Endothelial cell of umbilical vein (primary cell): Measurements from ENCODE around the gene MS4A15. TPM values are rescaled to one million over a fixed set of nuclear protein-coding genes. Genes with fewer than 3 reads are reported as not detected.

Experiments
- BruUV-seq: library from RNA; stranded (reverse); fragments of 400-500 nt; replicated peaks from 2 replicates; lab custom pipeline; 2021; lab: Mats Ljungman, UMichigan
- CTCF ChIA-PET: fragments of 300-600, 350-600 bp; sonication (Branson Sonifier 250); formaldehyde crosslinking; loops from one replicate; lab custom pipeline; 2021; ENCODE audit warnings: antibody characterized with exemption, inconsistent platforms; lab: Charles Lee
- POLR2A ChIA-PET: fragments of 300-600, 350-600 bp; sonication (Branson Sonifier 250); formaldehyde crosslinking; loops from one replicate; lab custom pipeline; 2021; ENCODE audit warnings: antibody characterized with exemption, inconsistent platforms; lab: Charles Lee
- DNase-seq: peaks from one replicate; pipeline ENCODE4 v3.0.0-alpha.2; 2011; ENCODE audit warnings: low read depth, low spot score
- FAIRE-seq: peaks from 2 replicates; lab custom pipeline; 2011; peaks lifted over from hg19 to GRCh38; lab: Jason Lieb, UNC
- H2AFZ ChIP-seq: 2 replicates; pipeline ENCODE4 v1.6.0; 2012; ENCODE audit warnings: low read depth, low read length, control low read depth, inconsistent platforms
- H3K27ac ChIP-seq: 2 replicates; pipeline ENCODE4 v1.5.1; 2011; ENCODE audit warnings: low read depth, mild to moderate bottlenecking, control low read depth, low read length, moderate library complexity; ENCODE audit not compliant: insufficient read depth
- H3K27me3 ChIP-seq, 2 experiments: 2 replicates each; pipeline versions ENCODE4 v1.6.0 to v1.6.1; 2011; ENCODE audit warnings: low read length in 2 of 2, mixed read lengths in 1 of 2; ENCODE audit not compliant: control insufficient read depth in 2 of 2, insufficient read depth in 2 of 2
- H3K36me3 ChIP-seq, 2 experiments: 2 replicates in 1 of 2; 3 replicates in 1 of 2; pipeline ENCODE4 v1.5.1; 2011; ENCODE audit warnings: low read length in 2 of 2, mild to moderate bottlenecking in 1 of 2, moderate library complexity in 1 of 2; ENCODE audit not compliant: control insufficient read depth in 2 of 2, insufficient read depth in 2 of 2; ENCODE audit errors: extremely low read depth in 1 of 2
- H3K4me1 ChIP-seq: 3 replicates; pipeline ENCODE4 v1.5.1; 2011; ENCODE audit warnings: mild to moderate bottlenecking, low read length; ENCODE audit not compliant: control insufficient read depth, insufficient read depth; ENCODE audit errors: extremely low read depth
- H3K4me2 ChIP-seq: 2 replicates; pipeline ENCODE4 v1.6.1; 2011; ENCODE audit warnings: low read length, control low read depth, mixed read lengths; ENCODE audit not compliant: insufficient read depth
- H3K4me3 ChIP-seq, 3 experiments: fragments of 200-600 bp in 1 of 3; sonication (generic), shearing (Covaris generic) in 1 of 3; replicated peaks in 1 of 3; 2 replicates each; pipeline ENCODE4 v1.5.1; 2011 to 2016; ENCODE audit warnings: control low read depth in 3 of 3, low read length in 3 of 3, mild to moderate bottlenecking in 2 of 3, inconsistent platforms in 1 of 3, low read depth in 1 of 3, moderate library complexity in 1 of 3; ENCODE audit not compliant: insufficient read depth in 1 of 3
- H3K79me2 ChIP-seq: 2 replicates; pipeline ENCODE4 v1.6.0; 2012; ENCODE audit warnings: low read length, inconsistent platforms; ENCODE audit not compliant: control insufficient read depth, insufficient read depth
- H3K9ac ChIP-seq: replicated peaks from 2 replicates; pipeline ENCODE3; 2011; ENCODE audit warnings: low read length, control low read depth; ENCODE audit not compliant: insufficient read depth; ENCODE audit errors: extremely low read depth
- H3K9me1 ChIP-seq: replicated peaks from 3 replicates; pipeline ENCODE4 v1.6.0; 2011; ENCODE audit warnings: mild to moderate bottlenecking, low read length; ENCODE audit not compliant: control insufficient read depth, insufficient read depth; ENCODE audit errors: extremely low read depth
- H3K9me3 ChIP-seq: replicated peaks from 2 replicates; pipeline ENCODE4 v1.5.1; 2012; ENCODE audit warnings: low read length, inconsistent platforms; ENCODE audit not compliant: control insufficient read depth, insufficient read depth
- H4K20me1 ChIP-seq: replicated peaks from 2 replicates; pipeline ENCODE3; 2011; ENCODE audit warnings: mild to moderate bottlenecking, low read length; ENCODE audit not compliant: control insufficient read depth, insufficient read depth; ENCODE audit errors: extremely low read depth
- CTCF ChIP-seq, 2 donors: IDR thresholded peaks; 1 replicate in 1 of 2; 2 replicates in 1 of 2; pipeline ENCODE4 v1.5.1; 2011; ENCODE audit warnings: low read length in 2 of 2, mild to moderate bottlenecking in 2 of 2, moderate library complexity in 2 of 2, control low read depth in 1 of 2, inconsistent platforms in 1 of 2, low read depth in 1 of 2; ENCODE audit not compliant: insufficient read depth in 1 of 2; ENCODE audit errors: extremely low read depth in 1 of 2
- EZH2 ChIP-seq: IDR thresholded peaks from 2 replicates; pipeline ENCODE4 v1.6.1; 2012; ENCODE audit warnings: borderline replicate concordance, low read depth, mild to moderate bottlenecking, moderate library complexity, low read length, inconsistent platforms; ENCODE audit not compliant: severe bottlenecking
- FOS ChIP-seq: IDR thresholded peaks from 2 replicates; pipeline ENCODE4 v1.6.1; 2011; ENCODE audit warnings: mild to moderate bottlenecking, low read length, moderate library complexity, borderline replicate concordance; ENCODE audit not compliant: insufficient read depth
- GATA2 ChIP-seq: IDR thresholded peaks from 2 replicates; pipeline ENCODE4 v1.7.0; 2011; ENCODE audit warnings: low read depth, mild to moderate bottlenecking, moderate library complexity, mixed read lengths, low read length; ENCODE audit not compliant: insufficient read length, insufficient read depth
- JUN ChIP-seq: IDR thresholded peaks from 2 replicates; pipeline ENCODE4 v1.6.1; 2011; ENCODE audit warnings: borderline replicate concordance, low read depth; ENCODE audit not compliant: insufficient read length, insufficient read depth
- MAX ChIP-seq: IDR thresholded peaks from 2 replicates; pipeline ENCODE4 v1.6.1; 2011; ENCODE audit not compliant: insufficient read depth, insufficient read length
- MYC ChIP-seq: IDR thresholded peaks from one replicate; pipeline ENCODE4 v1.6.1; 2011; ENCODE audit warnings: mild to moderate bottlenecking, low read depth, low read length
- POLR2A ChIP-seq: IDR thresholded peaks from 2 replicates; pipeline ENCODE4 v1.6.1; 2012; ENCODE audit warnings: low read depth, mild to moderate bottlenecking, control low read depth, low read length
- POLR2AphosphoS5 ChIP-seq: IDR thresholded peaks from 2 replicates; pipeline ENCODE4 v1.6.1; 2012; ENCODE audit warnings: low read depth, mild to moderate bottlenecking, control low read depth, low read length, moderate library complexity; ENCODE audit not compliant: insufficient read depth
- dilution Hi-C: fragments of 300-500 bp; cut with MboI; formaldehyde crosslinking; loops from one replicate; pipeline ENCODE4 v1.15.0; 2019; ENCODE audit warnings: low sequenced_read_pairs; ENCODE audit not compliant: extremely low pct_ligation_motif_present
- intact Hi-C: fragments of 100-400 bp; cut with micrococcal nuclease; formaldehyde crosslinking; loops from one replicate; pipeline ENCODE4 v1.10.0; 2022
- polyA plus RNA-seq, 4 experiments: library from polyadenylated mRNA; depleted of rRNA in 3 of 4; stranded (reverse) in 3 of 4; unstranded in 1 of 4; fragments of >200 nt; gene quantifications; 2 replicates each; pipeline versions ENCODE4 v1.2.1 to v1.2.3, GENCODE V29; 2011 to 2012; ENCODE audit warnings: missing spikeins in 1 of 4
- total RNA-seq: library from RNA; stranded (reverse); gene quantifications from 2 replicates; pipeline ENCODE4 v1.2.3, GENCODE V29; 2021

Gene MS4A15
- total and polyA plus RNA-seq, 2 donors (not counting 3 experiments of a cell fraction or from before 2014, with no cell fraction given), result not detected

GRCh38 chr11:60771146-60771545 lies 14.5 kb downstream of the MS4A15 start:
- Histone ChIP-seq H3K9me1 (no peaks in the 10 kb centered on the region), H3K9ac (no peak overlapping the region), H3K4me1 (peaks cover 12% of the 10 kb centered on the region), H3K4me2 (no peak overlapping the region), H3K27ac (no peak overlapping the region), H3K9me3 (no peaks in the 10 kb centered on the region), H3K79me2 (no peaks in the 10 kb centered on the region), H3K27me3 (peaks cover 0 to 6% of the 10 kb centered on the region in 2 experiments), H3K4me3 (no peak overlapping the region), H2AFZ (no peak overlapping the region), H4K20me1 (no peaks in the 10 kb centered on the region), H3K36me3 (no peaks in the 10 kb centered on the region)
- TF ChIP-seq EZH2 (no peak), POLR2A (no peak), GATA2 (no peak), MYC (no peak), POLR2AphosphoS5 (no peak), CTCF (IDR thresholded peaks at IDR 0.05; ENCODE audit: extremely low read depth in 1 of 2, insufficient read depth in 1 of 2, low read depth in 1 of 2, low read length in 2 of 2) (no peak), MAX (no peak), JUN (no peak), FOS (no peak)
- dilution Hi-C loops, result no loop called here
- FAIRE-seq (no peak), DNase-seq (no peak)
- intact Hi-C loops, result no loop called here
- POLR2A ChIA-PET, result no interaction called here
- CTCF ChIA-PET, result interaction anchor here (1.6 to 5.3 kb wide), 4 partner anchors 8 to 128 kb away, joined by 5 to 47 read pairs (median 12); no protein-coding TSS in a partner anchor
- no TSS peak for BruUV-seq
